IPS-NIHi7 (cell line): ENCODE measurements around the gene TCF7L2.

Source experiments
- DNase-seq: peaks from one replicate; pipeline ENCODE4 v3.0.0; 2012; ENCODE audit warnings: mixed read lengths; ENCODE audit errors: extremely low spot score

Gene TCF7L2

GRCh38 chr10:113045147-113046055, 95.4 kb downstream of the TCF7L2 start:
- no peak for DNase-seq

GRCh38 chr10:113047151-113047550, 97.1 kb downstream of the TCF7L2 start:
- no peak for DNase-seq

DNA sequence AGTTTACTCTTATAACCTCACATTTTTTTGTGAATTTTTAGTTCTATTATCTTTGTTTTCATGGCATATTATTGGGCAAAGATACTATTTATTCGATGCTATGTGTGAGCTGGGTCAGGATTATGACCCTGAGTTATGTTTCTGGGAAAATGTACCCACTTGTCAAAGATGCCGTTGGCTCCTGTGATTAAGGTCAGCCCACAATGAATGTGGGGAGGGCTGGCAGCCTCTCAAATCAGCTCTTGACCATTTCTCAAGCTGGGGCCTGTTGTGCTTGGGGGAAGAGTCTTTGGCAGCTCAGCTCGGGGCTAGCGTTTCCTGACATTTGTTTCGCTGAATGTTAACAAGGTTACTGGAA, 97.5 kb downstream of the TCF7L2 start:
- DNase-seq: no peak

GRCh38 chr10:113047963-113048781, 98.1 kb downstream of the TCF7L2 start:
- peak; percentile 63 for DNase-seq

- DNase-seq: no peak
These were observed 99.8 kb downstream of the TCF7L2 start for GRCh38 chr10:113049881-113050280.

- no peak for DNase-seq
These were observed 102.2 kb downstream of the TCF7L2 start for GRCh38 chr10:113052076-113052830.

DNA sequence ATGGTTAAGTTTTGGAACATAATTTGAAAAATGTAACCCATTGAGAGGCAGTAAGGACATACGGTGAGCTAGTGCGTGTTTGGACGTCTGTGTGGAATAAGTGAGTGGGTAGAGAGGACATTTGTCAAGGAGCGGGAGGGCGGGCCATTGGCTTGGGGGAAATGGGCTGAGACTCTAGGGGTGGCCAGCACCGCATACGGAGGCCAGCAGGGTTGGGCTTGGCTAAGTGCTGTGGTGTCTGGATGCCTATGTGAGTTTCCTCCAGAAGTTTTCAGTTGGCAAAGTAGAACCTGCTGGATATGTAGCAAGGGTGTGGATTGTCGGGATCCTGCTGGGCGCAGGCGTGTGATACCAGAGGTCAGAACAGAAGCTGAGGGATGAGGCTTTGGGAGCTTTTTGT, 103.0 kb downstream of the TCF7L2 start:
- peak; percentile 43 for DNase-seq

- DNase-seq: peak; percentile 66
These were observed 103.8 kb downstream of the TCF7L2 start for GRCh38 chr10:113053881-113054280.

- no peak for DNase-seq
These were observed 105.4 kb downstream of the TCF7L2 start for GRCh38 chr10:113055458-113055857.

DNA sequence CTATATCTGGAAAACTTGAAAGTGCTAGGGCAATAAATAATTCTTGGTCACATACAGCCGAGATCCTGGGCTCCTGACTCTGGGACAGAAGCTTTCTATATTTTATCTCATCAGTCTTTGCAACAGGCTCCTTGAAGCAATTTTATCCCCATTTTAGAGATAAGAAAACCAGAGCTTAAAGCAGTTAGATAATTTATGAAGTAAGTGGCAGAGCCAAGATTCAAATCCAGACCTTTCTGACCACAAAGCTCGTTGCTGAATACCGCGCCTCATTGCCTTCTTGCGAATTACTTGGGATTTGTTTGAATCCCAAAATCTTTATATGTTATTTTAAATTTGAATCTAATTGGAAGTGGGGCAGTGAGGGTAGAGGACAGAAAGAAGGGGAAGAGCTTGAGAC, 106.0 kb downstream of the TCF7L2 start:
- no peak for DNase-seq

DNA sequence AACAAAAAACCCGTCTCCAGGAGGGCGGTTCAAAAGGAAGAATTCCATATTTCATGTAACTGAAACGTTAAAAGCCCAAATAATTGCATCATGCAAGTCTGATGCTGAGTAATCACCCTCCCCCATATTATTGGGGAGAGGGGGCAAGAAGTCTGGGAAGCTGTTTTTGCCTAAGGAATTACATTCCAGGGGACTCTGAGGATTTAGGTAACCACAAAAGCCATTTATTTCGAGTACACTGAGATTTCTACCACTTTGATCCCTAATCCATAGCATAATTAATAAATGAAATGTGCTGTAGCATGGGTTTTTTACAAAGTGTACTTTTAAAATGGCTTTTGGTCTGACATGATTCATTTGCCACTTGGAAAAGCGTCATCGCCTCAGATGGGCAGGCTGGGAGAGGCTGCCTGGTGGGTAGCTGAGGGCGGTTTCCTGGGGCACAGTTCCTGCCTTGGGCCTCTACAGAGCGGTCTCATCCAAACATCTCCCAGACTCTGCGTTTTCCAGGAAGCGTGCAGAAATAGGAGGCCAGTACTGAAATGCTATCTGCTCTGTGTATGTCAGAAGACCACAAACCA, 106.5 kb downstream of the TCF7L2 start:
- DNase-seq: no peak

GRCh38 chr10:113057948-113058522, 108.0 kb downstream of the TCF7L2 start:
- no peak for DNase-seq

DNA sequence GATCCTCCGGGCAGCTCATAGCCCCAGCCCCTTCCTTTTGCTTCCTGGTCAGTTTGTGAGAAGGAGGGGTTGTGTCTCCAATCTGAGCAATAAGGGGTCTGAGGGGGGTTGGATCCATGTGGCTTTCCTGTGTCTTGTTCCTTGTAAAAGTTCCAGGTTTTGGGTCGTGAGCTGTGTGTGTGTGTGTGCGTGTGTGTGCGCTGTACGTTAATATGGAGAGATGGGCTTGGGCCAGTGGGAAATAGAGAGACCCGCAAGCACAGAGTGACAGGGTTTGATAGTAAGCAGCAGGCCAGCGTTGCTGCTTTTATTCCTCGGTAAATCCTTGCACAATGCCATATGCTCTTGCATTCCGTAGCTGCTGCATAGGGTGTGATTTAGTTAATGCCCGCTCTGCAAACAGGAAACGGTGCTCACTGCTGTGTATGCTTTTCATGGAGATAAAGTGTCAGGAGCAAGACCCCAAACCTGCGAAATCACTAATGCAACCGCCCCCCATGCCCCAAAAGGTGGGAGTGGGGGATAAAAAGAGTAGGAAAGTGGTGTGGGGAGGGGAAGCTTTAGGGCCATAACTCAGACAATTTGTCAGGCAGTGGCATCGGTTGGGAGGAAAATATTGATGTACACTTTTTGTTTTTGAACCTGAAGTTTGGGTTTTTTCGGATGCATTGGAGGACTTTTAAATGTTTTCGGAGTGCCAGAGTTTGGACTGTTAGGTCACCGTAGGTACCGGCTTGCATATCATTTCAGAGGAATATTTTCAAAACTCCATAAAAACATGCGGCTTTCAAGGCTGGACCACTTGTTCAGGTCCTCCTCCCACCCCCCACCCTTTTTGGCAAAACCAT, 108.7 kb downstream of the TCF7L2 start:
- DNase-seq: no peak

DNA sequence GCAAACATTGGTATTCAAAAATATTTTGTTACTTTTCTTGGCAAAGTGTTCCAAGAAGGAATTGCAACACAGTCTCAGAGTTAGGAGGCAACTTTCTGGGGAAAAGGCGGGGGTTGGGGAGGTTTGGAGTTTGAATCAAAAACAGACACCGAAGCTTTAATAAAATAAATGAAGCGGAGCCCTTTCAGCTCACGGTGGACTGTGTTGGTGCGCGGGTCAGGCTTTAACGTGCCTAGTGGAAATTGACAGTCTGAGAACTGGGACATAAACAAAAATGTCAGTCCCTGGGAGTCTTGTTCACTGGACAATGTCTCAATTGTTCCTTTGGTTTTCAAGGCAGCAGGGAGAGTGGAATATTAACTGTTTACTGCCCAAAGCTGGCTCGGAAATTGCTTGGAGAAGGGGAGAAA, 109.3 kb downstream of the TCF7L2 start:
- DNase-seq: no peak

DNA sequence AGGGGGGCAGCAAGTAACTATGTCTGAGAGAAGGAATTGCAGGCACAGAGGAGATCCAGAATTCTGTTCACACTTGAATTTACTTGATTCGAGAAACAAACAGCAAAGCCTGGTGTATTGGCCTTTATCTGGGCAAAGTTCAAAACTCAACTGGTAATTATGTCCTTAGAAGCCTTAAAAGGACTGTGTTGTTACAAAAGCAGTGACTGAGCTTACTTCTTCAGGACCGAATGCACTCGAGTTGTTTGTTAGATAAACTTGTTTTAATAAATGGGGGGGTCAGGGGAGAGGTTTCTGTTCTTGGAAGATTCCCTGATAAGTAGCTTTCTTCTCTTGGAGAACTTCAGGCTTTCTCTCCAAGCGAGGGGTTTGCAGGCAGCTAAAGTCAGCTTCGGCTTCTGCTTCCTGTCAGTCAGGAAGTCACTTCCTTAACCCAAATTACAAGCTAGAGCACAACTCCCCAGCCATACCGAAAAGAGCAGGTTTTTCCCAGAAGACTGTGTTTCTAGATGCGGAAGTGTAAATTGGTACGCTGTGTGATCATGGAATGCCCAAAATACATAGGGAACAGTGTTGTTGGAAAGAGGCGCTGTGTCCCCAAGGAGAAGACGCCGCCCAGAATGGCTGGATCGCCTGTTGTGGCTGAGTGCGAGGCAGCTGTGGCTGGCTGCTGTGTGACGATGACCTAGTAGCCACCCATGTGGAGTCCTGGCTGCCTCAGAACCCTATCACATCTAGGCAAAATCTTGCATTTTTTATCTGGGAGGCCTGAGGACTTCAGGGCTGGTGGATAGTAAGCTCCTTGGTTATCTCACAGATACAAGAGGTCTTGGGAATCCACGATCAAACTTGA, 110.4 kb downstream of the TCF7L2 start:
- DNase-seq: no peak

- DNase-seq: no peak
These were observed 111.0 kb downstream of the TCF7L2 start for GRCh38 chr10:113061054-113061430.

DNA sequence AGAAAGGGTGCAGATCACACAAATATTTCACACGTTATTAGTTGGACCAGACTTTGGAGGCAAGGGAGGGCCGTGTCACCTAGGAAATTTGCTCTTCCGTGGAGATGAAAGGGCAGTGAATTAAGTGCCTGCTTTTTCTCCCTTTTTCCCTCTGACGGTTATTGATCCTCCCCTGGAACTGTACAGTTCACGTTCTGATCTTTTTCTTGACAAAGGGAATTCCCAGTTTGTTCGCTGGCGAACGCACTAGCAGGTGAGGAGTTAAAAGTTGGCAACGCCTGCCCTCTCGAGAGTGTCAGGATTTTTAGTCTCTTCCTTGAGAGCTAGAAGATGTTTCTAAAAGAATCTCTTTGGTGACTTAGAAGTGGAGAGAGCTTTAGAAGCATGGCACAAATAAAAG, 111.5 kb downstream of the TCF7L2 start:
- DNase-seq: no peak

DNA sequence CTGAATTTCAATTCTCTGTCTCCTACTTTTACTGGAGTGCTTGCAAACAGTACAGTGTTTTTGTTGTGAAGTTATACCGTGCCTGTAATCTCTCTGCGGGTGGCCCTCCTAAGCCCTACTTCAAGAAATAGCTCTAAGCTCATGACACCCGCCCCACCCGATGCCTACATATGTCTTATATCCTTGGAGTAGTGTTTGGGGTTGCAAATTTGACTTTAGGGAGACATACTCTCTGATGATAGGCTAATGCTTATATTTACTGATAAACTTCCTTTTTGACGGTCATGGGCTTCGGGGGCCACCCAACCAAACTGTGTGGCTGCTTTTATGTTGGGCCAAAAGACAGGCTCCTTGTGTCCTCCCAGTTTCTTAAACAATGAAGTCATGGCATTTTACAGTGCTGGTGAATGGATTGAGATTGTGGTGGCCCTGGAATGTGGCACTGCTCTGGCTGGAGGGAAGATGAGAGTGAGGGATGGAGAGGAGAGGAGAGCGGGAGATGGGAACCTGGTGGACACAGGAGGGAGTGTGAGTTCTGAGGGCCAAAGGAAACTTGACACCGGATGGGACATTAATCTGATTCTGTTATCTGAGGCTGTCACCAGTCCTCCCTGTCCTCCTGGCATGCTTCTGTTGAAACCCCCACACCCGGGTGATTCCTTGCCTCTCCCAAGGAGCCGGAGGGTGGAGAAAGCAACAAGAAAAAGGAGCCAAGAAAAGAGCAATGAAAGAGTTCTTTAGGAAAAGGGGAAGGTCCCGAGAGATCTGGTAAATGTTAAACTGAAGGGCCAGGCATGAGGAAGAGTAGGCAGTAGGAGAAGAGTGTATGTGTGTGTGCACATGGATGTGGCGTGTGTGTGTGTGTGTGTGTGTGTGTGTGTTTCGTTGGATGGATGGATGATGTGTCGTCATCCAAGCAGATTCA, 113.3 kb downstream of the TCF7L2 start:
- peak; percentile 60 for DNase-seq
